ENCODE data around the gene PPP6R1. TPM values are rescaled to one million over a fixed set of nuclear protein-coding genes. Genes with fewer than 3 reads are reported as not detected.

PPP6R1 gene
- total and polyA plus RNA-seq, 2 of the 13 experiments (the other 11 are each of a cell fraction or from before 2014, with no cell fraction given) = 25.8 to 54.0 TPM

DNA sequence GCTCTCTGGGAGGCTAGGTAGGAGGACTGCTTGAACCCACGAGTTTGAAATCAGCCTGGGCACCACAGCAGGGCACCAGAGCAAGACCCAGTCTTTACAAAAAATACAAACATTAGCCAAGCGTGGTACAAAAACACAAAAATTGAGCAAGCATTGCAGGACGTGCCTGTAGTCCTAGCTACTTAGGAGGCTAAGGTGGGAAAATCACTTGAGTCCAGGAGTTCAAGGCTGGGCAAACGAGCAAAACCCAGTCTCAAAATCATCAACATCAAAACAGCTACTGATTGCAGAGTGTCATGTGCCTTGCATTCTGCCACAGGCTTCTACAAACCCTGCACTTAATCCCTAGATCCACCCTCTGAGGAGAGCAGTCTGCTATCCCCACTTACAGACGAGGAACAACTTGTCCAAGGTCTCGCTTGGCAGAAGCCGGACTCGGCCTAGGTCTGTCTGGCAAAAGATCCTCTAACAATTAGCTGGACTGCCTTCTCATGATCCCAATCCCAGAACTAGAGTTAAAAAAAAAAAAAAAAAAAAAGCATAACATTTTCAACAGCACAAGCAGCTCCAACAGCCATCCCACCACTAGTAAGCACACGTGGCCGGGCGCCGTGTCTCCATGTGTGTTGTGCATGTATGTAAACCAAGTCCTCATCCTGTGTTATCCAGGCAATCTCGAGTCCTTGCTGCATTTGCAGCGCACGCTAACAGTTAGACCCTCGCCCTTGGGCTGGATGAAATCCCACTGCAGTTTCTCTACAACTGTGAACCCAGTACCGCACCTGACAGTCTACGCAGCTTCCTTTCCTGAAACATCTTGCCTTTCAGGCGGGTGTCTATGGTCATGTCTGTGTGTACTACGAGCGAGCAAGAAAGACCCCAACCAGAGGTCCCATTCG is 2.0 kb downstream of the PPP6R1 start (continued):
- TF ChIP-seq, protein P1, sequence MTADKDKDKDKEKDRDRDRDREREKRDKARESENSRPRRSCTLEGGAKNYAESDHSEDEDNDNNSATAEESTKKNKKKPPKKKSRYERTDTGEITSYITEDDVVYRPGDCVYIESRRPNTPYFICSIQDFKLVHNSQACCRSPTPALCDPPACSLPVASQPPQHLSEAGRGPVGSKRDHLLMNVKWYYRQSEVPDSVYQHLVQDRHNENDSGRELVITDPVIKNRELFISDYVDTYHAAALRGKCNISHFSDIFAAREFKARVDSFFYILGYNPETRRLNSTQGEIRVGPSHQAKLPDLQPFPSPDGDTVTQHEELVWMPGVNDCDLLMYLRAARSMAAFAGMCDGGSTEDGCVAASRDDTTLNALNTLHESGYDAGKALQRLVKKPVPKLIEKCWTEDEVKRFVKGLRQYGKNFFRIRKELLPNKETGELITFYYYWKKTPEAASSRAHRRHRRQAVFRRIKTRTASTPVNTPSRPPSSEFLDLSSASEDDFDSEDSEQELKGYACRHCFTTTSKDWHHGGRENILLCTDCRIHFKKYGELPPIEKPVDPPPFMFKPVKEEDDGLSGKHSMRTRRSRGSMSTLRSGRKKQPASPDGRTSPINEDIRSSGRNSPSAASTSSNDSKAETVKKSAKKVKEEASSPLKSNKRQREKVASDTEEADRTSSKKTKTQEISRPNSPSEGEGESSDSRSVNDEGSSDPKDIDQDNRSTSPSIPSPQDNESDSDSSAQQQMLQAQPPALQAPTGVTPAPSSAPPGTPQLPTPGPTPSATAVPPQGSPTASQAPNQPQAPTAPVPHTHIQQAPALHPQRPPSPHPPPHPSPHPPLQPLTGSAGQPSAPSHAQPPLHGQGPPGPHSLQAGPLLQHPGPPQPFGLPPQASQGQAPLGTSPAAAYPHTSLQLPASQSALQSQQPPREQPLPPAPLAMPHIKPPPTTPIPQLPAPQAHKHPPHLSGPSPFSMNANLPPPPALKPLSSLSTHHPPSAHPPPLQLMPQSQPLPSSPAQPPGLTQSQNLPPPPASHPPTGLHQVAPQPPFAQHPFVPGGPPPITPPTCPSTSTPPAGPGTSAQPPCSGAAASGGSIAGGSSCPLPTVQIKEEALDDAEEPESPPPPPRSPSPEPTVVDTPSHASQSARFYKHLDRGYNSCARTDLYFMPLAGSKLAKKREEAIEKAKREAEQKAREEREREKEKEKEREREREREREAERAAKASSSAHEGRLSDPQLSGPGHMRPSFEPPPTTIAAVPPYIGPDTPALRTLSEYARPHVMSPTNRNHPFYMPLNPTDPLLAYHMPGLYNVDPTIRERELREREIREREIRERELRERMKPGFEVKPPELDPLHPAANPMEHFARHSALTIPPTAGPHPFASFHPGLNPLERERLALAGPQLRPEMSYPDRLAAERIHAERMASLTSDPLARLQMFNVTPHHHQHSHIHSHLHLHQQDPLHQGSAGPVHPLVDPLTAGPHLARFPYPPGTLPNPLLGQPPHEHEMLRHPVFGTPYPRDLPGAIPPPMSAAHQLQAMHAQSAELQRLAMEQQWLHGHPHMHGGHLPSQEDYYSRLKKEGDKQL (CRISPR knock-in tag; IDR thresholded peaks at IDR 0.05; ENCODE audit: low read depth) = no peak
- TF ChIP-seq ZNF768 (CRISPR knock-in tag; IDR thresholded peaks at IDR 0.05) (no peak), THAP11 (CRISPR knock-in tag; IDR thresholded peaks at IDR 0.05) (0 out of 2 replicates have a peak, but pooled peaks have one; percentile 13), ZNF24 (IDR thresholded peaks at IDR 0.05) (no peak), ISL2 (CRISPR knock-in tag; IDR thresholded peaks at IDR 0.05) (peak; percentile 30; the same call in 1 of the 2 replicates), GATAD2A (CRISPR knock-in tag; IDR thresholded peaks at IDR 0.05) (peak; percentile 40; the same call in 1 of the 2 replicates), KLF9 (CRISPR knock-in tag; IDR thresholded peaks at IDR 0.05; ENCODE audit: low read depth) (no peak), ZFP62 (CRISPR knock-in tag; IDR thresholded peaks at IDR 0.05) (no peak), ZNF788 (CRISPR knock-in tag; IDR thresholded peaks at IDR 0.05; ENCODE audit: borderline replicate concordance) (0 out of 2 replicates have a peak, but pooled peaks have one; percentile 5), ZNF451 (CRISPR knock-in tag; IDR thresholded peaks at IDR 0.05) (no peak)
- TF ChIP-seq, protein P2, sequence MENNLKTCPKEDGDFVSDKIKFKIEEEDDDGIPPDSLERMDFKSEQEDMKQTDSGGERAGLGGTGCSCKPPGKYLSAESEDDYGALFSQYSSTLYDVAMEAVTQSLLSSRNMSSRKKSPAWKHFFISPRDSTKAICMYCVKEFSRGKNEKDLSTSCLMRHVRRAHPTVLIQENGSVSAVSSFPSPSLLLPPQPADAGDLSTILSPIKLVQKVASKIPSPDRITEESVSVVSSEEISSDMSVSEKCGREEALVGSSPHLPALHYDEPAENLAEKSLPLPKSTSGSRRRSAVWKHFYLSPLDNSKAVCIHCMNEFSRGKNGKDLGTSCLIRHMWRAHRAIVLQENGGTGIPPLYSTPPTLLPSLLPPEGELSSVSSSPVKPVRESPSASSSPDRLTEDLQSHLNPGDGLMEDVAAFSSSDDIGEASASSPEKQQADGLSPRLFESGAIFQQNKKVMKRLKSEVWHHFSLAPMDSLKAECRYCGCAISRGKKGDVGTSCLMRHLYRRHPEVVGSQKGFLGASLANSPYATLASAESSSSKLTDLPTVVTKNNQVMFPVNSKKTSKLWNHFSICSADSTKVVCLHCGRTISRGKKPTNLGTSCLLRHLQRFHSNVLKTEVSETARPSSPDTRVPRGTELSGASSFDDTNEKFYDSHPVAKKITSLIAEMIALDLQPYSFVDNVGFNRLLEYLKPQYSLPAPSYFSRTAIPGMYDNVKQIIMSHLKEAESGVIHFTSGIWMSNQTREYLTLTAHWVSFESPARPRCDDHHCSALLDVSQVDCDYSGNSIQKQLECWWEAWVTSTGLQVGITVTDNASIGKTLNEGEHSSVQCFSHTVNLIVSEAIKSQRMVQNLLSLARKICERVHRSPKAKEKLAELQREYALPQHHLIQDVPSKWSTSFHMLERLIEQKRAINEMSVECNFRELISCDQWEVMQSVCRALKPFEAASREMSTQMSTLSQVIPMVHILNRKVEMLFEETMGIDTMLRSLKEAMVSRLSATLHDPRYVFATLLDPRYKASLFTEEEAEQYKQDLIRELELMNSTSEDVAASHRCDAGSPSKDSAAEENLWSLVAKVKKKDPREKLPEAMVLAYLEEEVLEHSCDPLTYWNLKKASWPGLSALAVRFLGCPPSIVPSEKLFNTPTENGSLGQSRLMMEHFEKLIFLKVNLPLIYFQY (CRISPR knock-in tag; IDR thresholded peaks at IDR 0.05; ENCODE audit: borderline replicate concordance) = peak; percentile 19; the same call in 1 of the 2 replicates
- TF ChIP-seq, protein P3, sequence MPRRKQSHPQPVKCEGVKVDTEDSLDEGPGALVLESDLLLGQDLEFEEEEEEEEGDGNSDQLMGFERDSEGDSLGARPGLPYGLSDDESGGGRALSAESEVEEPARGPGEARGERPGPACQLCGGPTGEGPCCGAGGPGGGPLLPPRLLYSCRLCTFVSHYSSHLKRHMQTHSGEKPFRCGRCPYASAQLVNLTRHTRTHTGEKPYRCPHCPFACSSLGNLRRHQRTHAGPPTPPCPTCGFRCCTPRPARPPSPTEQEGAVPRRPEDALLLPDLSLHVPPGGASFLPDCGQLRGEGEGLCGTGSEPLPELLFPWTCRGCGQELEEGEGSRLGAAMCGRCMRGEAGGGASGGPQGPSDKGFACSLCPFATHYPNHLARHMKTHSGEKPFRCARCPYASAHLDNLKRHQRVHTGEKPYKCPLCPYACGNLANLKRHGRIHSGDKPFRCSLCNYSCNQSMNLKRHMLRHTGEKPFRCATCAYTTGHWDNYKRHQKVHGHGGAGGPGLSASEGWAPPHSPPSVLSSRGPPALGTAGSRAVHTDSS (CRISPR knock-in tag; conservative IDR thresholded peaks at IDR 0.05) = no peak
- TF ChIP-seq, protein P4, sequence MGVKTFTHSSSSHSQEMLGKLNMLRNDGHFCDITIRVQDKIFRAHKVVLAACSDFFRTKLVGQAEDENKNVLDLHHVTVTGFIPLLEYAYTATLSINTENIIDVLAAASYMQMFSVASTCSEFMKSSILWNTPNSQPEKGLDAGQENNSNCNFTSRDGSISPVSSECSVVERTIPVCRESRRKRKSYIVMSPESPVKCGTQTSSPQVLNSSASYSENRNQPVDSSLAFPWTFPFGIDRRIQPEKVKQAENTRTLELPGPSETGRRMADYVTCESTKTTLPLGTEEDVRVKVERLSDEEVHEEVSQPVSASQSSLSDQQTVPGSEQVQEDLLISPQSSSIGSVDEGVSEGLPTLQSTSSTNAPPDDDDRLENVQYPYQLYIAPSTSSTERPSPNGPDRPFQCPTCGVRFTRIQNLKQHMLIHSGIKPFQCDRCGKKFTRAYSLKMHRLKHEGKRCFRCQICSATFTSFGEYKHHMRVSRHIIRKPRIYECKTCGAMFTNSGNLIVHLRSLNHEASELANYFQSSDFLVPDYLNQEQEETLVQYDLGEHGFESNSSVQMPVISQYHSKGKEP (CRISPR knock-in tag; IDR thresholded peaks at IDR 0.05) = no peak
- TF ChIP-seq, protein P5, sequence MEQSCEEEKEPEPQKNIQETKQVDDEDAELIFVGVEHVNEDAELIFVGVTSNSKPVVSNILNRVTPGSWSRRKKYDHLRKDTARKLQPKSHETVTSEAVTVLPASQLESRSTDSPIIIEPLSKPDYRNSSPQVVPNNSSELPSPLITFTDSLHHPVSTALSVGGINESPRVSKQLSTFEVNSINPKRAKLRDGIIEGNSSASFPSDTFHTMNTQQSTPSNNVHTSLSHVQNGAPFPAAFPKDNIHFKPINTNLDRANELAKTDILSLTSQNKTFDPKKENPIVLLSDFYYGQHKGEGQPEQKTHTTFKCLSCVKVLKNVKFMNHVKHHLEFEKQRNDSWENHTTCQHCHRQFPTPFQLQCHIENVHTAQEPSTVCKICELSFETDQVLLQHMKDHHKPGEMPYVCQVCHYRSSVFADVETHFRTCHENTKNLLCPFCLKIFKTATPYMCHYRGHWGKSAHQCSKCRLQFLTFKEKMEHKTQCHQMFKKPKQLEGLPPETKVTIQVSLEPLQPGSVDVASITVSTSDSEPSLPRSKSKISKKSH (CRISPR knock-in tag; IDR thresholded peaks at IDR 0.05; ENCODE audit: borderline replicate concordance) = no peak
